ENCODE results near the gene GART. TPM values are rescaled to one million over a fixed set of nuclear protein-coding genes. Genes with fewer than 3 reads are reported as not detected.

Gene GART
- total RNA-seq (10 to 100 TPM; 41.6 to 71.4 (median 61.9) TPM), polyA plus RNA-seq (10 to 100 TPM; 15.1 to 80.8 (median 17.5) TPM)
- long read RNA-seq, donor 1, transcript GART-201 (11 exons, 2,149 nt) = major isoform, 6 of 8 reads
- long read RNA-seq, donor 1, partial matches to known transcripts = 0 of 8 reads
- long read RNA-seq, donor 1, other reads (novel, unspliced or antisense) = 0 of 8 reads
- long read RNA-seq, donor 2, partial matches to known transcripts = 0 of 6 reads
- long read RNA-seq, donor 2, other reads (novel, unspliced or antisense) = 0 of 6 reads
- long read RNA-seq, donor 3, transcript GART-203 (22 exons, 3,341 nt) = major isoform, 6 of 12 reads
- long read RNA-seq, donor 3, partial matches to known transcripts = 0 of 12 reads
- long read RNA-seq, donor 3, other reads (novel, unspliced or antisense) = 0 of 12 reads
- long read RNA-seq, donor 4, transcript GART-203 (22 exons, 3,341 nt) = minor isoform, 7 of 25 reads
- long read RNA-seq, donor 4, transcript GART-201 (11 exons, 2,149 nt) = major isoform, 12 of 25 reads
- long read RNA-seq, donor 4, partial matches to known transcripts = 4 of 25 reads
- long read RNA-seq, donor 4, other reads (novel, unspliced or antisense) = 1 of 25 reads
- long read RNA-seq, donor 5, transcript GART-203 (22 exons, 3,341 nt) = major isoform, 41 of 95 reads
- long read RNA-seq, donor 5, transcript GART-201 (11 exons, 2,149 nt) = minor isoform, 22 of 95 reads
- long read RNA-seq, donor 5, partial matches to known transcripts = 9 of 95 reads
- long read RNA-seq, donor 5, other reads (novel, unspliced or antisense) = 21 of 95 reads
- long read RNA-seq, donor 6, transcript GART-203 (22 exons, 3,341 nt) = major isoform, 5 of 12 reads
- long read RNA-seq, donor 6, partial matches to known transcripts = 2 of 12 reads
- long read RNA-seq, donor 6, other reads (novel, unspliced or antisense) = 0 of 12 reads
- long read RNA-seq, donor 7, partial matches to known transcripts = 0 of 4 reads
- long read RNA-seq, donor 7, other reads (novel, unspliced or antisense) = 0 of 4 reads
- long read RNA-seq, donor 8, transcript GART-201 (11 exons, 2,149 nt) = major isoform, 6 of 14 reads
- long read RNA-seq, donor 8, partial matches to known transcripts = 5 of 14 reads
- long read RNA-seq, donor 8, other reads (novel, unspliced or antisense) = 0 of 14 reads
- long read RNA-seq, donor 9, transcript GART-201 (11 exons, 2,149 nt) = major isoform, 9 of 17 reads
- long read RNA-seq, donor 9, transcript GART-203 (22 exons, 3,341 nt) = minor isoform, 5 of 17 reads
- long read RNA-seq, donor 9, partial matches to known transcripts = 0 of 17 reads
- long read RNA-seq, donor 9, other reads (novel, unspliced or antisense) = 0 of 17 reads
- long read RNA-seq, donor 10, partial matches to known transcripts = 0 of 4 reads
- long read RNA-seq, donor 10, other reads (novel, unspliced or antisense) = 0 of 4 reads

DNA sequence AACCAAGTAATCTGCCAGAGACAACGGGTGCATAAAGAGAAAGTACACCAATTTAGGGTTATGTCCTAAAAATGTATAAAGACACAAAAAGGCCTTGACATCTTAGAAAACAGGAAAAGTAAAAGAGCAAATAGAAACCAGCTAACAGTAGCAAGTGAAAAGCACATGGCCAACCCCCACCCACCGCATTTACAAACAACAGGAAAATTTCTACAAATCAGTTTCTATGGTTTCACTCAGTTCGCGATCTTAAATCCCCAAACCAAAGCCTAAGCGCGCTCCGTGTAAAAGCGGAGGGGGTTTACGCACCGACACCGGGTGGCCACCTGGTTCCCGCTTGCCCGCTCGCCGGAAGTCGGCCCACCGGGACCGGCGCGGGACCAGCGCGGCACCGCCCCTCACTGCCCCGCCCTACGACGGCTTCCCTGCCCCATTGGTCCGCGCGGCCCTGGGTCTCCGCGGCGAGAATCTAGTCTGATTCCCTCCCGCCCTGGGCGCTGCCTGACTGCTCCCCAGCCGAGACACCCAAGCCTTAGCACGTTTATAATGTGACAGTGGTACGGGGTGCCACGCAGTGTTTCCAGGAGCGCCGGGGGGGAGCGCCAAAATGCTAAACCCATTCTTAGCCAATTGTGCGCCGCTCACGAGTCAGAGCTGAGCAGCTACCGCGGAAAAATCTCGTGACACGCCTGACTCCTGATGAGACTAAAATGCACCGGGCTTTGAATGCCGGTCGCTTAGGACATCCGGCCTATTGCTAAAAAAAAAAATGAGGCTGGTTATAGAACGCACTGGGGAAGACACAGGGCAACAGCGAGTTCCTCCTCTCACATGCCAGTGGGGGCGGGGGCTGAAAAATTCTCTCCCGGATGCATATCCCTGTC lies at the start of gene GART:
TSS of gene GART (minus strand) at position 362 of the 884 bp plus-strand sequence. CDS start 2,802 bp downstream, outside the sequence.
- no peaks in the 10 kb centered on the region for H3K9me3 ChIP-seq (replicated peaks in 1 of 3)
- H3K4me3 ChIP-seq = peak within 1 kb of the TSS; percentile 19 to 87 (median 62)
- peaks cover 31 to 40% of the 10 kb centered on the region in 2 donors for H3K4me1 ChIP-seq (replicated peaks in 1 of 2)
- intact Hi-C loops (cut with DNase I) = no loop called here
- H3K36me3 ChIP-seq (replicated peaks in 1 of 2) = peaks cover 0 to 21% of the 10 kb centered on the region in 2 donors
- peak within 1 kb of the TSS; percentile 97 to 100 (median 99) for H3K27ac ChIP-seq
- 0 to 1% (median 1%) methylated on average over 31 to 56 of the region's 56 CpGs for WGBS, 4 donors
- TF ChIP-seq, protein P1, sequence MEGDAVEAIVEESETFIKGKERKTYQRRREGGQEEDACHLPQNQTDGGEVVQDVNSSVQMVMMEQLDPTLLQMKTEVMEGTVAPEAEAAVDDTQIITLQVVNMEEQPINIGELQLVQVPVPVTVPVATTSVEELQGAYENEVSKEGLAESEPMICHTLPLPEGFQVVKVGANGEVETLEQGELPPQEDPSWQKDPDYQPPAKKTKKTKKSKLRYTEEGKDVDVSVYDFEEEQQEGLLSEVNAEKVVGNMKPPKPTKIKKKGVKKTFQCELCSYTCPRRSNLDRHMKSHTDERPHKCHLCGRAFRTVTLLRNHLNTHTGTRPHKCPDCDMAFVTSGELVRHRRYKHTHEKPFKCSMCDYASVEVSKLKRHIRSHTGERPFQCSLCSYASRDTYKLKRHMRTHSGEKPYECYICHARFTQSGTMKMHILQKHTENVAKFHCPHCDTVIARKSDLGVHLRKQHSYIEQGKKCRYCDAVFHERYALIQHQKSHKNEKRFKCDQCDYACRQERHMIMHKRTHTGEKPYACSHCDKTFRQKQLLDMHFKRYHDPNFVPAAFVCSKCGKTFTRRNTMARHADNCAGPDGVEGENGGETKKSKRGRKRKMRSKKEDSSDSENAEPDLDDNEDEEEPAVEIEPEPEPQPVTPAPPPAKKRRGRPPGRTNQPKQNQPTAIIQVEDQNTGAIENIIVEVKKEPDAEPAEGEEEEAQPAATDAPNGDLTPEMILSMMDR (IDR thresholded peaks at IDR 0.05) = peak in 1 of 6 experiments; percentile 10
- TF ChIP-seq POLR2A (IDR thresholded peaks at IDR 0.05) = peak; percentile 33 to 75
- H3K27me3 ChIP-seq = no peaks in the 10 kb centered on the region
- peak; percentile 81 to 89 (median 84) for DNase-seq

DNA sequence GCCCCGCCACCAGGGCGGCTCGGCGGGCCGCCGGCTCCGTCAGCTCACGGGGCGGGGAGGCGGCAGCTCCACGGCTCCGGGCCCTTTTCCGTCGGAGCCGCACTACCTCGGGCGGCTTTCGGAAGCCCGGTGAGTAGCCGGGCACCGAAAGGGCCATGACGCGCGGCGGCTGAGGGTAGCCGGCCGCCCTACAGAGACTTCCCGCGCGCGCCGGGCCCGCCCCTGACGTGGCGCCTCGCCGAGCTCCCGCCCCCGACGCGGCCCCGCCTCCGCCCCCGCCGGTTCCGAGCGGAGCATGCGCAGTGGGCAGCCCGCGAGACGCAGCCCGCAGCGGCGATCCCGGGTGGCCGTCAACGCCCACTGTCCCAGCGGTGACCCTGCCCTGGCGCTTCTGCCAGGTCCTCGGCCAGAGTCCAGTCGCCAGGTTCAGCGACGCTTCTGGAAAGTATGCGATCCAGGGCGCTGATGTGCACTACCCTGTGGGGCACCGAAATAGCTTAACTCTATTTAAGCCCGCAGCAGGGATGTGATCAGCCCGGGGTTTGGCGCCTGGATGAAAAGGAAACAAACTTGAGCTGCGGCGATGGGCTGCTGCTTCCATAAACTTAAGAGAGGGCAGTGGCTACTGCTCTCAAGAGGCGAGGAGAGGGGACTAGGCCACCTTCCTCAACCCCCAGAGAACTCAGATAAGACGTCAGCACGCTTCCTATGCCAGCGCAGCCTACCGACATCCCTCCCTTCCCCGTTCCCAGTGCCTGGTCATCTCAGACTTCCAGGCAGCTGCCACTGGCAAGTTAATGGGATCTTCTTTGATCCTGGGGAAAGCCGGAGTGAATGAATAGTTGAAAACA lies 46.8 kb upstream of the GART start, which contains the start of gene DONSON:
TSS of gene DONSON (minus strand) at position 200 of the 851 bp plus-strand sequence. CDS start at position 157, 43 bp downstream.
- H3K27ac ChIP-seq = peak within 1 kb of the TSS; percentile 50 to 94 (median 90)
- H3K36me3 ChIP-seq (replicated peaks in 1 of 2) = no peaks in the 10 kb centered on the region
- peak; percentile 89 to 94 (median 91) for DNase-seq
- H3K27me3 ChIP-seq = no peaks in the 10 kb centered on the region
- H3K4me3 ChIP-seq = peak within 1 kb of the TSS; percentile 23 to 95 (median 74)
- no peaks in the 10 kb centered on the region for H3K9me3 ChIP-seq (replicated peaks in 1 of 3)
- peaks cover 4 to 16% of the 10 kb centered on the region in 2 donors for H3K4me1 ChIP-seq (replicated peaks in 1 of 2)
- WGBS, 4 donors = 0 to 2% (median 0%) methylated on average over 4 to 78 of the region's 78 CpGs
- peak in 1 of 2 donors; percentile 60 for TF ChIP-seq POLR2A (IDR thresholded peaks at IDR 0.05)
- TF ChIP-seq, protein P1 (IDR thresholded peaks at IDR 0.05) = peak in 2 of 6 experiments; percentile 17 to 32
- intact Hi-C loops (cut with DNase I) = no loop called here

Data from adrenal gland (tissue), 19 donors.